Measurements from ENCODE around the gene SPACA7. TPM values are rescaled to one million over a fixed set of nuclear protein-coding genes. Genes with fewer than 3 reads are reported as not detected.

Gene SPACA7
- total RNA-seq, 1 experiment from 2014 or later = not detected

DNA sequence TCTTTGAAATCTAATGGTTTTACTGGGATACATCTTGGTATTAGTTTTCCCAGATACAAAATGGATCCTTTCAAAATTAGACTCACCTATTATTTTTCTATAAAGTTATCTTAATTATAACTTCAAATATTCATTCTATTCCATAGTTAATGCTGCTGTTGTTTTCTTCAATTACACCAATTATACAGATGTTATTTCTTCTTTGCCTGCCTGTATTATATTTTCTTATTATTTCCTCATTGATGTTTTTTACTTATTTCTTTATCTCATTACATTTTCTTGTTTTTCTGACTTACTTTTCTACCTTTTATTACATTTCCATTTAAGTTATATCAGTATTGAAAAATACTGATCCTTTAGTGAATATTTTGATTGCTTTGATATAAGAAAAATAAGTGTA, 40.9 kb downstream of the SPACA7 start:
- Histone ChIP-seq H3K79me2 (ENCODE audit: insufficient read depth, low read length) (no peaks in the 10 kb centered on the region), H2AFZ (ENCODE audit: low read depth, low read length, poor library complexity, severe bottlenecking) (no peak overlapping the region), H3K9me2 (ENCODE audit: insufficient read depth) (no peaks in the 10 kb centered on the region), H3K4me2 (ENCODE audit: low read length) (no peak overlapping the region), H3K9me3 (ENCODE audit: control insufficient read depth in 1 of 2, insufficient read depth in 1 of 2, low read depth in 1 of 2, low read length in 2 of 2) (peaks cover 8 to 13% of the 10 kb centered on the region in 2 experiments; a peak in 2 of 4 replicates), H4K20me1 (ENCODE audit: insufficient read depth) (no peaks in the 10 kb centered on the region), H3K4me1 (ENCODE audit: control insufficient read depth in 1 of 2, insufficient read depth in 2 of 2, low read length in 2 of 2) (no peaks in the 10 kb centered on the region), H3K9ac (ENCODE audit: low read length) (no peak overlapping the region), H3K36me3 (ENCODE audit: control insufficient read depth in 1 of 2, insufficient read depth in 2 of 2, low read length in 2 of 2) (no peaks in the 10 kb centered on the region), H3K27me3 (ENCODE audit: insufficient read depth, low read length) (no peaks in the 10 kb centered on the region), H3K4me3 (replicated peaks in 1 of 2; ENCODE audit: low read depth in 1 of 2, low read length in 2 of 2) (no peak overlapping the region), H3K27ac (ENCODE audit: low read depth, low read length) (no peak overlapping the region)
- RAD21 ChIA-PET (ENCODE audit: low non-redundant PET in 1 of 2, low total read pairs in 2 of 2, uncharacterized antibody in 2 of 2, unreplicated experiment in 2 of 2) = no interaction called here
- no TSS peak for BruUV-seq (replicated peaks)
- TF ChIP-seq POLR2A (IDR thresholded peaks at IDR 0.05; ENCODE audit: borderline replicate concordance, extremely low read depth, insufficient read depth, insufficient read length) (no peak), POLR2AphosphoS5 (IDR thresholded peaks at IDR 0.05; ENCODE audit: low read depth, low read length) (no peak), CEBPB (IDR thresholded peaks at IDR 0.05; ENCODE audit: low read depth) (no peak), ZFX (IDR thresholded peaks at IDR 0.05) (no peak)
- TF ChIP-seq, protein P1, sequence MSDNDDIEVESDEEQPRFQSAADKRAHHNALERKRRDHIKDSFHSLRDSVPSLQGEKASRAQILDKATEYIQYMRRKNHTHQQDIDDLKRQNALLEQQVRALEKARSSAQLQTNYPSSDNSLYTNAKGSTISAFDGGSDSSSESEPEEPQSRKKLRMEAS (IDR thresholded peaks at IDR 0.05) = no peak
- POLR2A ChIA-PET = no interaction called here
- CTCF ChIA-PET = no interaction called here
- DNase-seq (ENCODE audit: low read depth, low spot score) (no peak), ATAC-seq (no peak)
- intact Hi-C loops (cut with micrococcal nuclease) = no loop called here

DNA sequence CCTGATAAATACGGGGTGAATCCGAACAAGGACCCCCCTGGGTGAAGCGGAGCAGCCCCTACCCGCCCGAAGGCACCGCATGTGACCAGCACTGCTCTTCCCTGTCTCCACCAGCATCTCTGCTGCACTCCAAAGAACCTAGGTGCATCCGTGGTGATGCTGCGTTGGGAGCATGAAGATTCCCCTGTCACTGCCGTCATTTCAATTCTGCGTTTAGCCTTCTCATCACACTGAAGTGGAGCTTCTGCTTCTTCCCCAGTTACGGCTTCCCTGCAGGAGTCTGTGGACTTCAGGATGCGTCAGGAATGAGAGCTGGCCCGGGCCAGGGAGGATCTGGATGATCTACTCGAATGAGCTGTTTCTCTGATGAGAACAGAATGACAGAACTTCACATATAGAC, 47.9 kb downstream of the SPACA7 start:
- DNase-seq (ENCODE audit: low read depth, low spot score) = no peak
- BruUV-seq (replicated peaks) = no TSS peak
- no peaks in the 10 kb centered on the region for H4K20me1 ChIP-seq (ENCODE audit: insufficient read depth)
- H3K36me3 ChIP-seq (ENCODE audit: control insufficient read depth in 1 of 2, insufficient read depth in 2 of 2, low read length in 2 of 2) = no peaks in the 10 kb centered on the region
- no peak overlapping the region for H3K4me2 ChIP-seq (ENCODE audit: low read length)
- H3K27ac ChIP-seq (ENCODE audit: low read depth, low read length) = no peak overlapping the region
- H3K4me1 ChIP-seq (ENCODE audit: control insufficient read depth in 1 of 2, insufficient read depth in 2 of 2, low read length in 2 of 2) = no peaks in the 10 kb centered on the region
- RAD21 ChIA-PET (ENCODE audit: low non-redundant PET in 1 of 2, low total read pairs in 2 of 2, uncharacterized antibody in 2 of 2, unreplicated experiment in 2 of 2) = no interaction called here
- POLR2A ChIA-PET = no interaction called here
- no peak overlapping the region for H3K9ac ChIP-seq (ENCODE audit: low read length)
- TF ChIP-seq EZH2phosphoT487 (IDR thresholded peaks at IDR 0.05; ENCODE audit: borderline replicate concordance) = no peak
- no peak for TF ChIP-seq SP1 (IDR thresholded peaks at IDR 0.05; ENCODE audit: low read depth)
- TF ChIP-seq CBX3 (IDR thresholded peaks at IDR 0.05; ENCODE audit: low read depth) = no peak
- TF ChIP-seq TCF7L2 (IDR thresholded peaks at IDR 0.05; ENCODE audit: borderline replicate concordance, extremely low read depth, insufficient read depth, insufficient read length) = no peak
- TF ChIP-seq, protein P2, sequence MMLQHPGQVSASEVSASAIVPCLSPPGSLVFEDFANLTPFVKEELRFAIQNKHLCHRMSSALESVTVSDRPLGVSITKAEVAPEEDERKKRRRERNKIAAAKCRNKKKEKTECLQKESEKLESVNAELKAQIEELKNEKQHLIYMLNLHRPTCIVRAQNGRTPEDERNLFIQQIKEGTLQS (IDR thresholded peaks at IDR 0.05) = no peak
- TF ChIP-seq EGR1 (IDR thresholded peaks at IDR 0.05; ENCODE audit: low read depth) = no peak
- no peak for TF ChIP-seq EZH2 (IDR thresholded peaks at IDR 0.05)
- no peak for TF ChIP-seq ZFX (IDR thresholded peaks at IDR 0.05)
- no peak for TF ChIP-seq POLR2AphosphoS5 (IDR thresholded peaks at IDR 0.05; ENCODE audit: low read depth, low read length)
- TF ChIP-seq, protein P3, sequence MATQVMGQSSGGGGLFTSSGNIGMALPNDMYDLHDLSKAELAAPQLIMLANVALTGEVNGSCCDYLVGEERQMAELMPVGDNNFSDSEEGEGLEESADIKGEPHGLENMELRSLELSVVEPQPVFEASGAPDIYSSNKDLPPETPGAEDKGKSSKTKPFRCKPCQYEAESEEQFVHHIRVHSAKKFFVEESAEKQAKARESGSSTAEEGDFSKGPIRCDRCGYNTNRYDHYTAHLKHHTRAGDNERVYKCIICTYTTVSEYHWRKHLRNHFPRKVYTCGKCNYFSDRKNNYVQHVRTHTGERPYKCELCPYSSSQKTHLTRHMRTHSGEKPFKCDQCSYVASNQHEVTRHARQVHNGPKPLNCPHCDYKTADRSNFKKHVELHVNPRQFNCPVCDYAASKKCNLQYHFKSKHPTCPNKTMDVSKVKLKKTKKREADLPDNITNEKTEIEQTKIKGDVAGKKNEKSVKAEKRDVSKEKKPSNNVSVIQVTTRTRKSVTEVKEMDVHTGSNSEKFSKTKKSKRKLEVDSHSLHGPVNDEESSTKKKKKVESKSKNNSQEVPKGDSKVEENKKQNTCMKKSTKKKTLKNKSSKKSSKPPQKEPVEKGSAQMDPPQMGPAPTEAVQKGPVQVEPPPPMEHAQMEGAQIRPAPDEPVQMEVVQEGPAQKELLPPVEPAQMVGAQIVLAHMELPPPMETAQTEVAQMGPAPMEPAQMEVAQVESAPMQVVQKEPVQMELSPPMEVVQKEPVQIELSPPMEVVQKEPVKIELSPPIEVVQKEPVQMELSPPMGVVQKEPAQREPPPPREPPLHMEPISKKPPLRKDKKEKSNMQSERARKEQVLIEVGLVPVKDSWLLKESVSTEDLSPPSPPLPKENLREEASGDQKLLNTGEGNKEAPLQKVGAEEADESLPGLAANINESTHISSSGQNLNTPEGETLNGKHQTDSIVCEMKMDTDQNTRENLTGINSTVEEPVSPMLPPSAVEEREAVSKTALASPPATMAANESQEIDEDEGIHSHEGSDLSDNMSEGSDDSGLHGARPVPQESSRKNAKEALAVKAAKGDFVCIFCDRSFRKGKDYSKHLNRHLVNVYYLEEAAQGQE (IDR thresholded peaks at IDR 0.05; ENCODE audit: low read depth) = no peak
- TF ChIP-seq, protein P4, sequence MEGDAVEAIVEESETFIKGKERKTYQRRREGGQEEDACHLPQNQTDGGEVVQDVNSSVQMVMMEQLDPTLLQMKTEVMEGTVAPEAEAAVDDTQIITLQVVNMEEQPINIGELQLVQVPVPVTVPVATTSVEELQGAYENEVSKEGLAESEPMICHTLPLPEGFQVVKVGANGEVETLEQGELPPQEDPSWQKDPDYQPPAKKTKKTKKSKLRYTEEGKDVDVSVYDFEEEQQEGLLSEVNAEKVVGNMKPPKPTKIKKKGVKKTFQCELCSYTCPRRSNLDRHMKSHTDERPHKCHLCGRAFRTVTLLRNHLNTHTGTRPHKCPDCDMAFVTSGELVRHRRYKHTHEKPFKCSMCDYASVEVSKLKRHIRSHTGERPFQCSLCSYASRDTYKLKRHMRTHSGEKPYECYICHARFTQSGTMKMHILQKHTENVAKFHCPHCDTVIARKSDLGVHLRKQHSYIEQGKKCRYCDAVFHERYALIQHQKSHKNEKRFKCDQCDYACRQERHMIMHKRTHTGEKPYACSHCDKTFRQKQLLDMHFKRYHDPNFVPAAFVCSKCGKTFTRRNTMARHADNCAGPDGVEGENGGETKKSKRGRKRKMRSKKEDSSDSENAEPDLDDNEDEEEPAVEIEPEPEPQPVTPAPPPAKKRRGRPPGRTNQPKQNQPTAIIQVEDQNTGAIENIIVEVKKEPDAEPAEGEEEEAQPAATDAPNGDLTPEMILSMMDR (IDR thresholded peaks at IDR 0.05 in 2 of 3, conservative IDR thresholded peaks at IDR 0.05 in 1 of 3; ENCODE audit: borderline replicate concordance in 1 of 3, insufficient read depth in 1 of 3, low read depth in 2 of 3, low read length in 2 of 3) = no peak
- no peak for TF ChIP-seq POLR2A (IDR thresholded peaks at IDR 0.05; ENCODE audit: borderline replicate concordance, extremely low read depth, insufficient read depth, insufficient read length)
- no peaks in the 10 kb centered on the region for H3K27me3 ChIP-seq (ENCODE audit: insufficient read depth, low read length)
- H3K9me3 ChIP-seq (ENCODE audit: control insufficient read depth in 1 of 2, insufficient read depth in 1 of 2, low read depth in 1 of 2, low read length in 2 of 2) = peaks cover 4 to 13% of the 10 kb centered on the region in 2 experiments; a peak in 2 of 4 replicates
- H2AFZ ChIP-seq (ENCODE audit: low read depth, low read length, poor library complexity, severe bottlenecking) = no peak overlapping the region
- ATAC-seq = no peak
- intact Hi-C loops (cut with micrococcal nuclease) = no loop called here
- H3K79me2 ChIP-seq (ENCODE audit: insufficient read depth, low read length) = no peaks in the 10 kb centered on the region
- H3K9me2 ChIP-seq (ENCODE audit: insufficient read depth) = no peaks in the 10 kb centered on the region
- H3K4me3 ChIP-seq (replicated peaks in 1 of 2; ENCODE audit: low read depth in 1 of 2, low read length in 2 of 2) = no peak overlapping the region
- CTCF ChIA-PET = no interaction called here

All from HCT116 (cell line).